OCI-LY1 (cell line): ENCODE results near the gene KRTAP10-12.

Experiments
- H2AFZ ChIP-seq: fragments of 200-600 bp; sonication (generic), shearing (Covaris generic); 2 replicates; pipeline ENCODE4 v1.6.0; 2014; ENCODE audit warnings: antibody characterized with exemption, mild to moderate bottlenecking, low read length
- H3F3A ChIP-seq: fragments of 200-600 bp; sonication (generic), shearing (Covaris generic); 2 replicates; pipeline ENCODE4 v1.6.0; 2014; ENCODE audit warnings: mild to moderate bottlenecking, antibody characterized with exemption, low read length, moderate library complexity; ENCODE audit not compliant: insufficient read depth
- H3K27ac ChIP-seq: fragments of 200-600 bp; sonication (generic); 2 replicates; pipeline ENCODE4 v1.5.1; 2014; ENCODE audit warnings: low read length, mixed run types, mild to moderate bottlenecking, low read depth; ENCODE audit not compliant: poor library complexity, severe bottlenecking
- H3K27me3 ChIP-seq: fragments of 200-600 bp; sonication (generic); 2 replicates; pipeline ENCODE4 v1.6.0; 2014; ENCODE audit warnings: antibody characterized with exemption, mild to moderate bottlenecking, low read length, moderate library complexity; ENCODE audit not compliant: insufficient read depth
- H3K36me3 ChIP-seq: fragments of 200-600 bp; sonication (generic); 2 replicates; pipeline ENCODE4 v1.6.1; 2014; ENCODE audit warnings: mild to moderate bottlenecking, antibody characterized with exemption, low read length, moderate library complexity, mixed read lengths; ENCODE audit not compliant: insufficient read depth
- H3K4me1 ChIP-seq: fragments of 200-600 bp; sonication (generic); 2 replicates; pipeline ENCODE4 v1.5.1; 2014; ENCODE audit warnings: mild to moderate bottlenecking, low read length, moderate library complexity; ENCODE audit not compliant: insufficient read depth, severe bottlenecking
- H3K4me2 ChIP-seq: fragments of 200-600 bp; sonication (generic), shearing (Covaris generic); 2 replicates; pipeline ENCODE4 v1.6.1; 2014; ENCODE audit warnings: low read length
- H3K4me3 ChIP-seq: fragments of 200-600 bp; sonication (generic); 2 replicates; pipeline ENCODE4 v1.5.1; 2014; ENCODE audit warnings: low read length, low read depth, mild to moderate bottlenecking, mixed read lengths; ENCODE audit not compliant: poor library complexity, severe bottlenecking
- H3K79me2 ChIP-seq: fragments of 200-600 bp; shearing (Covaris generic); 2 replicates; pipeline ENCODE4 v1.6.1; 2016; ENCODE audit warnings: mixed run types, low read length, mixed read lengths; ENCODE audit not compliant: insufficient read depth
- H3K9ac ChIP-seq: fragments of 200-600 bp; sonication (generic), shearing (Covaris generic); 2 replicates; pipeline ENCODE4 v1.6.1; 2014; ENCODE audit warnings: mild to moderate bottlenecking, low read length, mixed read lengths
- H3K9me2 ChIP-seq: fragments of 200-600 bp; sonication (generic), shearing (Covaris generic); 2 replicates; pipeline ENCODE4 v1.6.1; 2014; ENCODE audit warnings: low read depth, mild to moderate bottlenecking, low read length, mixed read lengths
- H3K9me3 ChIP-seq: fragments of 200-600 bp; shearing (Covaris generic); 2 replicates; pipeline ENCODE4 v1.6.1; 2014; ENCODE audit warnings: low read length, mixed read lengths
- H4K20me1 ChIP-seq: fragments of 200-600 bp; sonication (generic), shearing (Covaris generic); 2 replicates; pipeline ENCODE4 v1.6.0; 2016; ENCODE audit warnings: mild to moderate bottlenecking, low read length; ENCODE audit not compliant: insufficient read depth
- CTCF ChIP-seq: fragments of 200-600 bp; sonication (generic), shearing (Covaris generic); IDR thresholded peaks from 2 replicates; pipeline ENCODE4 v1.5.1; 2017; ENCODE audit warnings: mild to moderate bottlenecking, antibody characterized with exemption, low read length, moderate library complexity, mixed read lengths
- EZH2 ChIP-seq: fragments of 200-600 bp; sonication (generic), shearing (Covaris generic); IDR thresholded peaks from 2 replicates; pipeline ENCODE4 v1.8.0; 2017; ENCODE audit warnings: borderline replicate concordance, mixed run types, mild to moderate bottlenecking, antibody characterized with exemption, low read length, moderate library complexity, mixed read lengths

The KRTAP10-12 gene

GRCh38 chr21:44742418-44743153 lies 45.6 kb downstream of the KRTAP10-12 start:
- Histone ChIP-seq H3K4me2 (no peak overlapping the region), H3K4me3 (no peak overlapping the region), H4K20me1 (no peaks in the 10 kb centered on the region), H3K4me1 (no peaks in the 10 kb centered on the region), H3K27me3 (no peaks in the 10 kb centered on the region; the same call in none of the 2 replicates), H3K27ac (no peak overlapping the region), H3K9me3 (0 out of 2 replicates have a peak, but pooled peaks cover 2% of the 10 kb centered on the region), H3K36me3 (no peaks in the 10 kb centered on the region), H2AFZ (no peak overlapping the region), H3K79me2 (no peaks in the 10 kb centered on the region), H3K9ac (no peak overlapping the region), H3K9me2 (no peaks in the 10 kb centered on the region), H3F3A (no peaks in the 10 kb centered on the region)
- no peak for TF ChIP-seq EZH2
- TF ChIP-seq CTCF: peak; percentile 27; the same call in 1 of the 2 replicates
